Measurements from ENCODE around the gene TXNRD2.

DNA sequence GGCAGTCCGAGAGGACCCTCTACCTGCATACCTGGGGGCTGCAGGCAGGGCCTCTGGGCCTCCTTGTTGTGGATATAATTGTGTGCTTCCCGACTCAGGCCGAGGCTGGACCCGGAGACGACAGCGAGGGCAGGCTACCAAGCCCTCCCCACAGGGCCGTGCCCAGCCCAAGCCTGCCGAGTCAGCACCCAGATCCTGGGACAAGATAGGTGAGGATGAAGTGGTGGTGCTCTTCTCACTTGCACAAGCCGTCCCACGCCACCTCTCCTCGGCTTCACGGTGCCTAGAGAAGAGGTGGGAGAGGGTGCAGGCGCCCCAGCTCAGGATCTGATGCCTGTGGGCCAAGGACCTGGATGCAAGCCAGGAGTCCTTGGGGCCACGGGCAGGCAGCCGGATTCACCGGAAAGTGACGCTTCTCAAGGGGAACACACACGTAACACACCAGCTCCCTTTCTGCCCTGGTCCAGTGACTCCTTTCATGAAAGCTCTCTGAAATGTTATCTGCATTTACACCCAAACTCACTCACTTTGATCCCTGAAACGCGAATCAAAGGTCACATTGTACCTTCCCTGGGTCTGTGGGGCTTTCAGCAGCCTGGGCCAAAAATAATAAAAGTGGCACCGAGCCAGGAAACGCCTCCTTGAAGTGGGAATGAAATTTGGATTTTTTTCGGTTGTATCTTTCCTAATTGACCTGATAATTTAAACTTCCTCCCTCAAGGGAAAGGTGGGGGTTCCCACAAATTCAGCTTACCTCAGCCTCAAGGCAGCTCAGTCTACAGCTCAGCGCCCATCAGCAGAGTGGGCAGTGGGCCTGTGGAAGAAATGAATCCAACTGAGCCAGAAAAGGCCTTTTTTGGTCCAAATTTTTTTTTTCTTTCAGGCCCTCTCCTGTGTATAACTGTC lies 85.9 kb downstream of the TXNRD2 start:
- TF ChIP-seq POLR2A (IDR thresholded peaks at IDR 0.05) = no peak
- TF ChIP-seq, protein P1, sequence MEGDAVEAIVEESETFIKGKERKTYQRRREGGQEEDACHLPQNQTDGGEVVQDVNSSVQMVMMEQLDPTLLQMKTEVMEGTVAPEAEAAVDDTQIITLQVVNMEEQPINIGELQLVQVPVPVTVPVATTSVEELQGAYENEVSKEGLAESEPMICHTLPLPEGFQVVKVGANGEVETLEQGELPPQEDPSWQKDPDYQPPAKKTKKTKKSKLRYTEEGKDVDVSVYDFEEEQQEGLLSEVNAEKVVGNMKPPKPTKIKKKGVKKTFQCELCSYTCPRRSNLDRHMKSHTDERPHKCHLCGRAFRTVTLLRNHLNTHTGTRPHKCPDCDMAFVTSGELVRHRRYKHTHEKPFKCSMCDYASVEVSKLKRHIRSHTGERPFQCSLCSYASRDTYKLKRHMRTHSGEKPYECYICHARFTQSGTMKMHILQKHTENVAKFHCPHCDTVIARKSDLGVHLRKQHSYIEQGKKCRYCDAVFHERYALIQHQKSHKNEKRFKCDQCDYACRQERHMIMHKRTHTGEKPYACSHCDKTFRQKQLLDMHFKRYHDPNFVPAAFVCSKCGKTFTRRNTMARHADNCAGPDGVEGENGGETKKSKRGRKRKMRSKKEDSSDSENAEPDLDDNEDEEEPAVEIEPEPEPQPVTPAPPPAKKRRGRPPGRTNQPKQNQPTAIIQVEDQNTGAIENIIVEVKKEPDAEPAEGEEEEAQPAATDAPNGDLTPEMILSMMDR (IDR thresholded peaks at IDR 0.05) = no peak
- TF ChIP-seq POLR2AphosphoS5 (IDR thresholded peaks at IDR 0.05) = no peak
- no peak for TF ChIP-seq EP300 (IDR thresholded peaks at IDR 0.05)
